HL-60 (cell line): ENCODE data around the gene MOB2.

ENCODE experiments used
- DNase-seq, 2 experiments: peaks; one replicate each; pipeline ENCODE4 v3.0.0-alpha.2; 2010 to 2020; ENCODE audit warnings: low read depth in 1 of 2, low spot score in 1 of 2
- H3K27ac ChIP-seq: fragments of 250-450 bp; sonication (Bioruptor Pico); replicated peaks from 2 replicates; pipeline ENCODE4 v1.5.1; 2020; ENCODE audit warnings: mild to moderate bottlenecking, moderate library complexity
- H3K27me3 ChIP-seq: fragments of 250-450 bp; sonication (Bioruptor Pico); 2 replicates; pipeline ENCODE4 v1.5.1; 2021; ENCODE audit warnings: mild to moderate bottlenecking, moderate library complexity; ENCODE audit not compliant: insufficient read depth, poor library complexity, severe bottlenecking
- H3K4me3 ChIP-seq: replicated peaks from 2 replicates; pipeline ENCODE4 v1.5.1; 2011; ENCODE audit warnings: mild to moderate bottlenecking, control low read depth, low read length; ENCODE audit not compliant: insufficient read depth
- CTCF ChIP-seq: IDR thresholded peaks from one replicate; pipeline ENCODE4 v1.5.1; 2011; ENCODE audit warnings: low read length, control low read depth, inconsistent platforms; ENCODE audit not compliant: insufficient read depth
- GABPA ChIP-seq: IDR thresholded peaks from 2 replicates; pipeline ENCODE4 v1.6.1; 2012; ENCODE audit warnings: low read depth
- POLR2AphosphoS5 ChIP-seq: IDR thresholded peaks from 2 replicates; pipeline ENCODE4 v1.6.1; 2012; ENCODE audit warnings: low read depth
- REST ChIP-seq: IDR thresholded peaks from 2 replicates; pipeline ENCODE4 v1.6.1; 2012; ENCODE audit warnings: low read depth; ENCODE audit not compliant: insufficient replicate concordance
- SPI1 ChIP-seq: IDR thresholded peaks from 2 replicates; pipeline ENCODE4 v1.6.1; 2012; ENCODE audit warnings: low read depth, mild to moderate bottlenecking, borderline replicate concordance

MOB2 gene

GRCh38 chr11:1446623-1447022 is 40.0 kb downstream of the MOB2 start:
- Histone ChIP-seq H3K27ac (no peak overlapping the region), H3K4me3 (no peak overlapping the region), H3K27me3 (no peaks in the 10 kb centered on the region)
- TF ChIP-seq SPI1, result no peak
- no peak for TF ChIP-seq POLR2AphosphoS5
- TF ChIP-seq CTCF, result no peak
- TF ChIP-seq REST, result no peak
- TF ChIP-seq GABPA, result no peak
- DNase-seq, result no peak

- no peak overlapping the region for H3K27ac ChIP-seq
- H3K27me3 ChIP-seq, result no peaks in the 10 kb centered on the region
- no peak for TF ChIP-seq POLR2AphosphoS5
- TF ChIP-seq CTCF, result no peak
- TF ChIP-seq SPI1, result no peak
- no peak for TF ChIP-seq GABPA
- no peak for TF ChIP-seq REST
- DNase-seq, result no peak
- H3K4me3 ChIP-seq, result no peak overlapping the region
Observed at GRCh38 chr11:1445741-1446445, 40.7 kb downstream of the MOB2 start.

- Histone ChIP-seq H3K4me3 (no peak overlapping the region), H3K27ac (no peak overlapping the region), H3K27me3 (no peaks in the 10 kb centered on the region)
- DNase-seq, result no peak
- no peak for TF ChIP-seq GABPA
- no peak for TF ChIP-seq REST
- TF ChIP-seq SPI1, result no peak
- TF ChIP-seq POLR2AphosphoS5, result no peak
- no peak for TF ChIP-seq CTCF
Observed at GRCh38 chr11:1444823-1445422, 41.7 kb downstream of the MOB2 start.
